ENCODE measurements around the gene NDUFAB1.

DNA sequence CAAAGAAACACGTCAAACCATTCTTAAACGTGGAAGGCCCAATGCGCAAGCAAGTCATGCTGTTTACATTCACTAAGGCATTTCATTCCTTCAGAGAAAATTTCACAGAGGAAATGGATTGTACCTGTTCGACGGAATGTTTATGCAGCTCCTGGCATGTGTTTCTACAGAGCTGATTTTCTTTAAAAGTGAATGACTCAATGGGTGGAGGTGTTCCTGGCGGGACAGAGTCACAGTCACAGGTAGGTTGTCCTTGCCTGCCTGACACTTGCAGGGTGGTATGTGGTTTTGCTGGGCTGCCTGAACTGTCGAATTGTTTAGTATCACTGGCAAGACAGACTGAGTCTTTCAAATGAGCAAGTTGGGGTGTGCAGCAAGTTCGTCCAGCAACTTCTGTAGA, 33.4 kb upstream of the NDUFAB1 start:
- TF ChIP-seq NFIC (IDR thresholded peaks at IDR 0.05; ENCODE audit: low read length): no peak
- no peak for TF ChIP-seq ZNF850 (CRISPR knock-in tag; conservative IDR thresholded peaks at IDR 0.05)
- TF ChIP-seq MEF2D (CRISPR knock-in tag; IDR thresholded peaks at IDR 0.05): no peak
- TF ChIP-seq TEAD2 (CRISPR knock-in tag; IDR thresholded peaks at IDR 0.05): no peak
- no peak for TF ChIP-seq EED (CRISPR knock-in tag; IDR thresholded peaks at IDR 0.05)
- TF ChIP-seq, protein P1, sequence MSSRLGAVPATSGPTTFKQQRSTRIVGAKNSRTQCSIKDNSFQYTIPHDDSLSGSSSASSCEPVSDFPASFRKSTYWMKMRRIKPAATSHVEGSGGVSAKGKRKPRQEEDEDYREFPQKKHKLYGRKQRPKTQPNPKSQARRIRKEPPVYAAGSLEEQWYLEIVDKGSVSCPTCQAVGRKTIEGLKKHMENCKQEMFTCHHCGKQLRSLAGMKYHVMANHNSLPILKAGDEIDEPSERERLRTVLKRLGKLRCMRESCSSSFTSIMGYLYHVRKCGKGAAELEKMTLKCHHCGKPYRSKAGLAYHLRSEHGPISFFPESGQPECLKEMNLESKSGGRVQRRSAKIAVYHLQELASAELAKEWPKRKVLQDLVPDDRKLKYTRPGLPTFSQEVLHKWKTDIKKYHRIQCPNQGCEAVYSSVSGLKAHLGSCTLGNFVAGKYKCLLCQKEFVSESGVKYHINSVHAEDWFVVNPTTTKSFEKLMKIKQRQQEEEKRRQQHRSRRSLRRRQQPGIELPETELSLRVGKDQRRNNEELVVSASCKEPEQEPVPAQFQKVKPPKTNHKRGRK (CRISPR knock-in tag; IDR thresholded peaks at IDR 0.05): no peak
- no peak for TF ChIP-seq ZNF263 (CRISPR knock-in tag; IDR thresholded peaks at IDR 0.05)
- TF ChIP-seq, protein P2, sequence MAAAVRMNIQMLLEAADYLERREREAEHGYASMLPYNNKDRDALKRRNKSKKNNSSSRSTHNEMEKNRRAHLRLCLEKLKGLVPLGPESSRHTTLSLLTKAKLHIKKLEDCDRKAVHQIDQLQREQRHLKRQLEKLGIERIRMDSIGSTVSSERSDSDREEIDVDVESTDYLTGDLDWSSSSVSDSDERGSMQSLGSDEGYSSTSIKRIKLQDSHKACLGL (CRISPR knock-in tag; IDR thresholded peaks at IDR 0.05): no peak
- no peak for TF ChIP-seq SMARCC2 (IDR thresholded peaks at IDR 0.05)
- no peak for TF ChIP-seq ZNF3 (CRISPR knock-in tag; IDR thresholded peaks at IDR 0.05)
- TF ChIP-seq, protein P3, sequence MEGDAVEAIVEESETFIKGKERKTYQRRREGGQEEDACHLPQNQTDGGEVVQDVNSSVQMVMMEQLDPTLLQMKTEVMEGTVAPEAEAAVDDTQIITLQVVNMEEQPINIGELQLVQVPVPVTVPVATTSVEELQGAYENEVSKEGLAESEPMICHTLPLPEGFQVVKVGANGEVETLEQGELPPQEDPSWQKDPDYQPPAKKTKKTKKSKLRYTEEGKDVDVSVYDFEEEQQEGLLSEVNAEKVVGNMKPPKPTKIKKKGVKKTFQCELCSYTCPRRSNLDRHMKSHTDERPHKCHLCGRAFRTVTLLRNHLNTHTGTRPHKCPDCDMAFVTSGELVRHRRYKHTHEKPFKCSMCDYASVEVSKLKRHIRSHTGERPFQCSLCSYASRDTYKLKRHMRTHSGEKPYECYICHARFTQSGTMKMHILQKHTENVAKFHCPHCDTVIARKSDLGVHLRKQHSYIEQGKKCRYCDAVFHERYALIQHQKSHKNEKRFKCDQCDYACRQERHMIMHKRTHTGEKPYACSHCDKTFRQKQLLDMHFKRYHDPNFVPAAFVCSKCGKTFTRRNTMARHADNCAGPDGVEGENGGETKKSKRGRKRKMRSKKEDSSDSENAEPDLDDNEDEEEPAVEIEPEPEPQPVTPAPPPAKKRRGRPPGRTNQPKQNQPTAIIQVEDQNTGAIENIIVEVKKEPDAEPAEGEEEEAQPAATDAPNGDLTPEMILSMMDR (CRISPR knock-in tag; IDR thresholded peaks at IDR 0.05): no peak
- no peak for TF ChIP-seq TP53 (CRISPR knock-in tag; conservative IDR thresholded peaks at IDR 0.05)
- TF ChIP-seq, protein P4, sequence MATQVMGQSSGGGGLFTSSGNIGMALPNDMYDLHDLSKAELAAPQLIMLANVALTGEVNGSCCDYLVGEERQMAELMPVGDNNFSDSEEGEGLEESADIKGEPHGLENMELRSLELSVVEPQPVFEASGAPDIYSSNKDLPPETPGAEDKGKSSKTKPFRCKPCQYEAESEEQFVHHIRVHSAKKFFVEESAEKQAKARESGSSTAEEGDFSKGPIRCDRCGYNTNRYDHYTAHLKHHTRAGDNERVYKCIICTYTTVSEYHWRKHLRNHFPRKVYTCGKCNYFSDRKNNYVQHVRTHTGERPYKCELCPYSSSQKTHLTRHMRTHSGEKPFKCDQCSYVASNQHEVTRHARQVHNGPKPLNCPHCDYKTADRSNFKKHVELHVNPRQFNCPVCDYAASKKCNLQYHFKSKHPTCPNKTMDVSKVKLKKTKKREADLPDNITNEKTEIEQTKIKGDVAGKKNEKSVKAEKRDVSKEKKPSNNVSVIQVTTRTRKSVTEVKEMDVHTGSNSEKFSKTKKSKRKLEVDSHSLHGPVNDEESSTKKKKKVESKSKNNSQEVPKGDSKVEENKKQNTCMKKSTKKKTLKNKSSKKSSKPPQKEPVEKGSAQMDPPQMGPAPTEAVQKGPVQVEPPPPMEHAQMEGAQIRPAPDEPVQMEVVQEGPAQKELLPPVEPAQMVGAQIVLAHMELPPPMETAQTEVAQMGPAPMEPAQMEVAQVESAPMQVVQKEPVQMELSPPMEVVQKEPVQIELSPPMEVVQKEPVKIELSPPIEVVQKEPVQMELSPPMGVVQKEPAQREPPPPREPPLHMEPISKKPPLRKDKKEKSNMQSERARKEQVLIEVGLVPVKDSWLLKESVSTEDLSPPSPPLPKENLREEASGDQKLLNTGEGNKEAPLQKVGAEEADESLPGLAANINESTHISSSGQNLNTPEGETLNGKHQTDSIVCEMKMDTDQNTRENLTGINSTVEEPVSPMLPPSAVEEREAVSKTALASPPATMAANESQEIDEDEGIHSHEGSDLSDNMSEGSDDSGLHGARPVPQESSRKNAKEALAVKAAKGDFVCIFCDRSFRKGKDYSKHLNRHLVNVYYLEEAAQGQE (IDR thresholded peaks at IDR 0.05; ENCODE audit: borderline replicate concordance in 1 of 2, low read depth in 1 of 2, low read length in 2 of 2): no peak
- no peak for TF ChIP-seq ZSCAN29 (CRISPR knock-in tag; conservative IDR thresholded peaks at IDR 0.05)

Data from HepG2 (cell line).